Epithelial cell of proximal tubule (primary cell): ENCODE measurements around the gene HELZ. TPM values are rescaled to one million over a fixed set of nuclear protein-coding genes. Genes with fewer than 3 reads are reported as not detected.

Source experiments
- DNase-seq: peaks from one replicate; pipeline ENCODE4 v3.0.0-alpha.2; 2011; ENCODE audit warnings: low read depth
- H3K4me3 ChIP-seq: 2 replicates; pipeline ENCODE4 v1.5.1; 2011; ENCODE audit warnings: low read depth, mild to moderate bottlenecking, low read length
- total RNA-seq: library from RNA; depleted of rRNA; stranded (reverse); fragments of >200 nt; gene quantifications from 2 replicates; pipeline ENCODE4 v1.2.3, GENCODE V29; 2015
- TF ChIP-seq, protein P1 (sequence below): conservative IDR thresholded peaks from 2 replicates; pipeline ENCODE4 v1.5.1; 2012; ENCODE audit warnings: low read depth, mild to moderate bottlenecking, low read length

Gene HELZ
- total RNA-seq, 1 donor from 2014 or later: 31.1 TPM

DNA sequence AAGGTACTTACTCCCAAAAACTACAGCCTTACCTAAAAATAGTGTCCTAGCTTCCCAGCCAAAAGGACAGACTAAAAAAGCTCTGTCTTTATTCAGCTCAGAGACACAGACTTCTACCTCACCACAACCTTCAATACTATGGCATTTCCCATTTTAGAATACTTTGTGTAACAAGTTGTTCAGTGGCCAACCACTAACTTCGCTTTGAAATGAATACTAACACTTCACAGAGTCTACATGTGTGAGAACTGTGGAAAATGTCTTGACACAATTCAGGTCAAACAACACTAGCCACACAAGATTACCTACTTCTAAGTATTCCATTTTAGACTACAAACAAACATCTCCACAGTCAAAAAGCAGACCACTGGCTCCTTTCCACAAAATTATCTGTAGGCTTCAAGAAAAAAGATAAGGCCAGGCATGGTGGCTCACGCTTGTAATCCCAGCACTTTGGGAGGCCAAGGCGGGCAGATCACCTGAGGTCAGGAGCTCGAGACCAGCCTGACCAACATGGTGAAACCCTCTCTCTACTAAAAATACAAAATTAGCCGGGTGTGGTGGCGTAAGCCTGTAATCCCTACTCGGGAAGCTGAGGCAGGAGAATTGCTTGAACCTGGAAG is 3.2 kb downstream of the HELZ start:
- TF ChIP-seq, protein P1, sequence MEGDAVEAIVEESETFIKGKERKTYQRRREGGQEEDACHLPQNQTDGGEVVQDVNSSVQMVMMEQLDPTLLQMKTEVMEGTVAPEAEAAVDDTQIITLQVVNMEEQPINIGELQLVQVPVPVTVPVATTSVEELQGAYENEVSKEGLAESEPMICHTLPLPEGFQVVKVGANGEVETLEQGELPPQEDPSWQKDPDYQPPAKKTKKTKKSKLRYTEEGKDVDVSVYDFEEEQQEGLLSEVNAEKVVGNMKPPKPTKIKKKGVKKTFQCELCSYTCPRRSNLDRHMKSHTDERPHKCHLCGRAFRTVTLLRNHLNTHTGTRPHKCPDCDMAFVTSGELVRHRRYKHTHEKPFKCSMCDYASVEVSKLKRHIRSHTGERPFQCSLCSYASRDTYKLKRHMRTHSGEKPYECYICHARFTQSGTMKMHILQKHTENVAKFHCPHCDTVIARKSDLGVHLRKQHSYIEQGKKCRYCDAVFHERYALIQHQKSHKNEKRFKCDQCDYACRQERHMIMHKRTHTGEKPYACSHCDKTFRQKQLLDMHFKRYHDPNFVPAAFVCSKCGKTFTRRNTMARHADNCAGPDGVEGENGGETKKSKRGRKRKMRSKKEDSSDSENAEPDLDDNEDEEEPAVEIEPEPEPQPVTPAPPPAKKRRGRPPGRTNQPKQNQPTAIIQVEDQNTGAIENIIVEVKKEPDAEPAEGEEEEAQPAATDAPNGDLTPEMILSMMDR: no peak
- H3K4me3 ChIP-seq: no peak overlapping the region
- no peak for DNase-seq

DNA sequence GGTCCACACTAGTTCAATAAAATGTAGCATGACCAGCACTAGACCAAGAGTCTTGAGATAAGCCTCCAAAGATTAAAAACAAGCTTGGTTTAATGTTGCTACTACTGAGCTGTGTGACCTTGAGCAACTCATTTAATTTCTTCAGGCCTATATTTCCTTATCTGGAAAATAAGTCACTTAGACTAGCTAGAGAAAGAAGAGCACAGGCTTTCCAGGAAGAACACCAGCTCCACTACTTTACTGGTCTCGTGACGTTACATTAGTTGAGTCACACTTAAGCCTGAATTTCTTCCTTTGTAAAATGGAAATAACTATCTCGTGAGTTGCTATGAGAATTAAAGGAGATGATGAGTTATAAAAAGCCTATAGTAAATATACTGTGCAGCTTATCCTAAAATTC is 5.4 kb downstream of the HELZ start:
- peak; percentile 49 for DNase-seq
- peak overlapping the region; percentile 31 for H3K4me3 ChIP-seq
- TF ChIP-seq, protein P1: no peak

DNA sequence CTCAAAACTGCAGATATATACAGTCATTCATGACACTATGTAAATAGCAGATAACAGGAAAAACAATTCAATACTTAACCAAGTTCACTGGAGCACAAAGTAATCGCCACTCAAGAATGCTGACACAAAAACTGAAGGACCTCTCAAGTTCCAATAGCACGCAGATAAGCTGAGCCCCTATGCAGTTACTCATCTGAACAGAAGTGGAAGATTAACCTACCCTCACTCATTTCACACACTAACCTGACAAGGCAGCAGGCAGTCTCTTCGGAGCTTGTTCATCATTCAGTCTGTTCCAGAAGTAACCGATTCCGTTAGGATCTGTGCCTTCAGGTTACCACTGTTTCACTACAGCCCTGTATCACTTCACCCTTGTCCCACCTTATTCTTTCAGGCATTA is 6.0 kb downstream of the HELZ start:
- peak; percentile 87 for DNase-seq
- peak overlapping the region; percentile 31 for H3K4me3 ChIP-seq
- TF ChIP-seq, protein P1: no peak

DNA sequence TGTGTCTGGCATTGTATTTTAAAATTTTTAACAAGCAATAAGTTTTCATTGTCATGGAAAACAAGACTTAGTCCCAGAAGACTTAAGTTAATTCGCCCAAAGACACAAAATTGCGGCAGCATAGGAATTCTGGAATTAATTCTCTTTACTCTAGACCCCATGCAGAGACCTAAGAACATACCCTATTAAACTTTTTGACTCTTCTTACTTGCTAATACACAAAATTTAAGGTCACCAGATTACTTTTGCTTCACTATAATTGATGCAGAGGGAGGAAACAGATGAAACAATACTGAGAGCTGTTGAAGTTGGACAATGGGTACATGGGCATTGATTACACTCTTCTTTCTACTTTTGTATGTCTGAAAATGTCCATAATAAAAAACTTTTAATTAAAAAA is 12.6 kb downstream of the HELZ start:
- DNase-seq: no peak
- H3K4me3 ChIP-seq: no peak overlapping the region
- TF ChIP-seq, protein P1: no peak

DNA sequence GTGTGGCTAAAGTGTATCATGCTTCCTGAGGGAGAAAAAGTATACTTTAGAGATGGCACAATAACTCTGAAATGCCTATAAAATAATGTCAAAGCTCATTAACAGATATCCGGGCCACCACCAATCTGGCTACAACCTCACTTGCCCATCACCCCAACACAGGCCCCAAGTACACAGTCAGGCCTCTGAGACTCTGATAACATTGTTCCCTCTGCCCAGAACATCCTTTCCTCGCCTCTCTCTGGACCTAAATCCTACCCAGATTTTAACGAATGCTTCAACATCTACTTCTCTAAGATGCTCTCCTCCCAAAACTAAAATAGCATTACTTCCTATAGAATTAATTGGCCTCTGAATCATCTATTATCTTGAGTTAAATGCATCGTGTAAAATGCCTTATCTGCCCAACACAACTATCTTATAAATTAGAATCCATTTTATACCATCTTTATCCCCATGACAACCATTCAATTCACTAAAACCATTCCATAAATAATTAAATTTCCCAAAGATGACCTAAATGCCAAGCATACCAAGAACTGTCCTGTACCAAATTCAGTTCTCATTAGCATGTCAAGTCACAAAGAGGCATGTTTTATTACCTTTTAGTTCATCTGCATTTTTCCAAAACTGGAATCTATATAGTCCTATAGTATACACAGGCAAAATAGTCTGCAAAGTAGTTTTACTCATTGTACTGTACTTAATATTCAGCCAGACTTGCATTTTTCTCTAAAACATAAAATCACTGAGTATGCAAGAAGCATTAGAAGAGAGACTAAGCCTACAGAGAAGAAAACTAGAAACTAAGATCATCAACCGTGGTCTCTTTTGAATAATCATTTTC is 15.7 kb downstream of the HELZ start:
- TF ChIP-seq, protein P1: no peak
- no peak for DNase-seq
- H3K4me3 ChIP-seq: no peak overlapping the region

DNA sequence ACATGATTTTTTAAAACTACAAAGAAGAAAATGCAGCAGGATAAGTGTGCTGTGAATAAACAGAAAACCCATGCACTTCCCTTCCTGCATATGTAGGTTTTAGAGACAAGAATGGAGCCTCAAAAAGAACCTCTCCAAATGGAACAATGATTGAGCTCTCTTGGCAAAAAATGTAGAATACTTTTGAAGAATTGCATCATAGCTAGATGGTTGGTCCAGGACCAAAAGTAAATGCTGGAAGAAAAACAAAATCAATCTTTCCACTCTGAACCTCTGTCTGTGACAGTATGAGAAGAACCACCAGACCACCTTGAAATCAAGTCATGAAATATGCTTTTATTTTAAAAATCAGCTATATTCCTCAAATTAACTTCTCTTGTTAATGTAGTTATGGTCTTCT is 17.5 kb downstream of the HELZ start:
- no peak overlapping the region for H3K4me3 ChIP-seq
- DNase-seq: no peak
- TF ChIP-seq, protein P1: no peak
